H9 (cell line): Measurements from ENCODE around the gene INTS4. TPM values are rescaled to one million over a fixed set of nuclear protein-coding genes. Genes with fewer than 3 reads are reported as not detected.

Source experiments
- DNase-seq: peaks from one replicate; pipeline ENCODE4 v3.0.0-alpha.2; 2017
- H2AFZ ChIP-seq: one replicate; pipeline ENCODE4 v1.6.1; 2013; ENCODE audit warnings: mild to moderate bottlenecking, low read length, control low read depth, moderate library complexity
- H2AK5ac ChIP-seq: 2 replicates; pipeline ENCODE4 v1.6.1; 2013; ENCODE audit warnings: low read length, control low read depth, mixed read lengths; ENCODE audit not compliant: insufficient read length
- H2BK120ac ChIP-seq: one replicate; pipeline ENCODE4 v1.6.1; 2013; ENCODE audit warnings: low read depth, mild to moderate bottlenecking, low read length, control low read depth, inconsistent platforms; ENCODE audit not compliant: poor library complexity, severe bottlenecking
- H2BK12ac ChIP-seq: 2 replicates; pipeline ENCODE4 v1.6.1; 2013; ENCODE audit warnings: low read length, control low read depth, mixed read lengths, low read depth; ENCODE audit not compliant: insufficient read length
- H2BK15ac ChIP-seq: 2 replicates; pipeline ENCODE4 v1.6.1; 2013; ENCODE audit warnings: low read depth, low read length, control low read depth
- H2BK20ac ChIP-seq: one replicate; pipeline ENCODE4 v1.6.1; 2013; ENCODE audit warnings: low read depth, mild to moderate bottlenecking, low read length, control low read depth, inconsistent platforms; ENCODE audit not compliant: poor library complexity, severe bottlenecking
- H2BK5ac ChIP-seq: 2 replicates; pipeline ENCODE4 v1.6.1; 2013; ENCODE audit warnings: low read length, control low read depth, mixed read lengths; ENCODE audit not compliant: insufficient read length
- H3K14ac ChIP-seq: 2 replicates; pipeline ENCODE4 v1.6.1; 2013; ENCODE audit warnings: low read length, control low read depth; ENCODE audit not compliant: insufficient read depth
- H3K18ac ChIP-seq: 2 replicates; pipeline ENCODE4 v1.6.1; 2013; ENCODE audit warnings: low read depth, mild to moderate bottlenecking, mixed read lengths, low read length, control low read depth; ENCODE audit not compliant: insufficient read length
- H3K23ac ChIP-seq: 2 replicates; pipeline ENCODE4 v1.6.1; 2013; ENCODE audit warnings: low read length, control low read depth, mixed read lengths, low read depth; ENCODE audit not compliant: insufficient read length
- H3K23me2 ChIP-seq: 2 replicates; pipeline ENCODE4 v1.6.1; 2013; ENCODE audit warnings: low read depth, mild to moderate bottlenecking, mixed read lengths, low read length, control low read depth; ENCODE audit not compliant: insufficient read length, poor library complexity, severe bottlenecking
- H3K27ac ChIP-seq: 2 replicates; pipeline ENCODE4 v1.5.1; 2013; ENCODE audit warnings: low read length, control low read depth, mixed read lengths, low read depth; ENCODE audit not compliant: insufficient read length
- H3K27me3 ChIP-seq: 2 replicates; pipeline ENCODE4 v1.6.1; 2013; ENCODE audit warnings: low read length, control low read depth, inconsistent platforms; ENCODE audit not compliant: insufficient read depth
- H3K4ac ChIP-seq: 2 replicates; pipeline ENCODE4 v1.6.1; 2013; ENCODE audit warnings: low read depth, mild to moderate bottlenecking, control low read depth, inconsistent platforms, low read length, moderate library complexity
- H3K4me1 ChIP-seq: 2 replicates; pipeline ENCODE4 v1.6.1; 2013; ENCODE audit warnings: low read length, control low read depth, inconsistent platforms; ENCODE audit not compliant: insufficient read depth
- H3K4me2 ChIP-seq: 2 replicates; pipeline ENCODE4 v1.6.1; 2013; ENCODE audit warnings: low read length, control low read depth, mixed read lengths; ENCODE audit not compliant: insufficient read length, insufficient read depth
- H3K56ac ChIP-seq: 2 replicates; pipeline ENCODE4 v1.6.1; 2013; ENCODE audit warnings: low read depth, mild to moderate bottlenecking, mixed read lengths, low read length, control low read depth; ENCODE audit not compliant: insufficient read length
- H3K79me1 ChIP-seq: 2 replicates; pipeline ENCODE4 v1.6.1; 2013; ENCODE audit warnings: low read depth, mild to moderate bottlenecking, moderate library complexity, low read length, control low read depth, inconsistent platforms; ENCODE audit not compliant: insufficient read depth, poor library complexity, severe bottlenecking
- H3K79me2 ChIP-seq: 2 replicates; pipeline ENCODE4 v1.6.1; 2013; ENCODE audit warnings: low read length, control low read depth, inconsistent platforms; ENCODE audit not compliant: insufficient read depth
- H3K9ac ChIP-seq: 2 replicates; pipeline ENCODE4 v1.6.1; 2013; ENCODE audit warnings: low read length, control low read depth, mixed read lengths; ENCODE audit not compliant: insufficient read length; ENCODE audit errors: extremely low read depth
- H3K9me3 ChIP-seq: one replicate; pipeline ENCODE4 v1.6.1; 2013; ENCODE audit warnings: low read depth, low read length, inconsistent platforms; ENCODE audit not compliant: control insufficient read depth
- H3T11ph ChIP-seq: one replicate; pipeline ENCODE4 v1.6.1; 2013; ENCODE audit warnings: mild to moderate bottlenecking, low read length, control low read depth, inconsistent platforms
- H4K20me1 ChIP-seq: one replicate; pipeline ENCODE4 v1.6.1; 2013; ENCODE audit not compliant: control insufficient read depth, insufficient read length, insufficient read depth
- H4K5ac ChIP-seq: 2 replicates; pipeline ENCODE4 v1.6.1; 2013; ENCODE audit warnings: low read depth, mild to moderate bottlenecking, mixed read lengths, low read length, control low read depth; ENCODE audit not compliant: insufficient read length
- H4K8ac ChIP-seq: replicated peaks from 2 replicates; pipeline ENCODE4 v1.6.1; 2013; ENCODE audit warnings: low read length, control low read depth, mixed read lengths, low read depth; ENCODE audit not compliant: insufficient read length
- H4K91ac ChIP-seq: 2 replicates; pipeline ENCODE4 v1.6.1; 2013; ENCODE audit warnings: low read depth, mild to moderate bottlenecking, moderate library complexity, mixed read lengths, low read length, control low read depth; ENCODE audit not compliant: insufficient read length
- H3K27ac Mint-ChIP-seq, 3 experiments: 2 replicates in 2 of 3; 3 replicates in 1 of 3; pipeline ENCODE4 v1.8.0; 2020 to 2021; ENCODE audit warnings: mixed read lengths in 3 of 3, mild to moderate bottlenecking in 1 of 3, moderate library complexity in 1 of 3
- H3K27me3 Mint-ChIP-seq: 2 replicates; pipeline ENCODE4 v1.8.0; 2021; ENCODE audit warnings: low read depth, mild to moderate bottlenecking, moderate library complexity, mixed read lengths
- H3K36me3 Mint-ChIP-seq, 3 experiments: 2 replicates in 2 of 3; 3 replicates in 1 of 3; pipeline ENCODE4 v1.8.0; 2020 to 2021; ENCODE audit warnings: low read depth in 3 of 3, mixed read lengths in 3 of 3; ENCODE audit not compliant: insufficient read depth in 1 of 3
- H3K4me1 Mint-ChIP-seq, 2 experiments: 2 replicates each; pipeline ENCODE4 v1.8.0; 2020; ENCODE audit warnings: mixed read lengths in 2 of 2
- H3K4me3 Mint-ChIP-seq, 2 experiments: 2 replicates in 1 of 2; 3 replicates in 1 of 2; pipeline ENCODE4 v1.8.0; 2020 to 2021; ENCODE audit warnings: mild to moderate bottlenecking in 2 of 2, mixed read lengths in 2 of 2, moderate library complexity in 1 of 2
- H3K9me3 Mint-ChIP-seq, 2 experiments: 2 replicates in 1 of 2; 3 replicates in 1 of 2; pipeline ENCODE4 v1.8.0; 2020; ENCODE audit warnings: mild to moderate bottlenecking in 2 of 2, mixed read lengths in 2 of 2, moderate library complexity in 1 of 2
- WGBS: extraction: QIAGEN DNeasy Blood & Tissue Kit; methylation state at CpG from one replicate; pipeline ENCODE4 v1.1.7; 2013; ENCODE audit warnings: missing lambda C conversion rate, low lambda C conversion rate, mixed read lengths; ENCODE audit not compliant: insufficient read length; ENCODE audit errors: extremely low coverage; 5-methylcytosine and 5-hydroxymethylcytosine counted together
- total RNA-seq: library from RNA; stranded (reverse); gene quantifications from 2 replicates; pipeline ENCODE4 v1.2.1, GENCODE V29; 2021
- TF ChIP-seq, protein P1 (sequence below): fragments of 200-600 bp; sonication (generic); conservative IDR thresholded peaks from 3 replicates; pipeline ENCODE4 v1.8.0; 2021; ENCODE audit warnings: antibody characterized with exemption, mild to moderate bottlenecking

The INTS4 gene
- total RNA-seq, 1 experiment from 2014 or later, result 38.6 TPM

DNA sequence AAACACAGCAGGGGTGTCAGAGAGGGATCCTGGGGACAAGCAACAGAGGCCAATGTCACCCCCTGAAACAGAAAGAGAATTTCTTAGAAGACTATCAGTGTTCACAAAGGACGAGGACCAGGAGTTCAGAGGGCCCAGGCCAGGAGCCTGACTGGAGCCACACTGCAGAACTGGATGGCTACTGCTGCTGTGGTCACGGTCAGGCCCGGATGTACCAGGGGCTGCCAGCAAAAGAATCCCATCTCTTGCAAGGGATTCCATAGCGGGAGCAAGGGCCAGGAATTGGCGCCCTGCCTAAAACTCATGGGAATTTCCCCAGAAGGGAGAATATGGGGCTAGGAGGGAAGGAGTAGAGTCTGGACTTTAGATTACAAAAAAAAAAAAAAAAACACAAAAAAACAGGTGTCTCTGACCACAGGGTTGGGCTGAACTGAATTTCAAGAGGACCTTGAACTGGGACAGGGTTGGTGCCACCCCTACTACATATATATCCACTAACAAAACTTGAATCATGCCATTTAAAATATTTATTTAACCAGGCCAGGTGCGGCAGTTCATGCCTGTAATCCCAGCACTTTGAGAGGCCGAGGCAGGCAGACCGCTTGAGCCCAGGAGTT is 44.3 kb upstream of the INTS4 start:
- H3K27ac Mint-ChIP-seq, result no peak overlapping the region
- H4K20me1 ChIP-seq, result no peaks in the 10 kb centered on the region
- H3K27ac ChIP-seq, result no peak overlapping the region
- H3K9ac ChIP-seq, result no peak overlapping the region
- no peak overlapping the region for H2AK5ac ChIP-seq
- H4K8ac ChIP-seq, result no peak overlapping the region
- H3K9me3 Mint-ChIP-seq, result no peaks in the 10 kb centered on the region; a peak in 1 of 5 replicates
- H4K5ac ChIP-seq, result no peak overlapping the region
- no peak overlapping the region for H3K23ac ChIP-seq
- no peak overlapping the region for H2BK120ac ChIP-seq
- no peak overlapping the region for H3K56ac ChIP-seq
- H2BK15ac ChIP-seq, result no peak overlapping the region
- H2BK12ac ChIP-seq, result no peak overlapping the region
- no peak overlapping the region for H3K4me2 ChIP-seq
- no peaks in the 10 kb centered on the region for H3K36me3 Mint-ChIP-seq
- no peak overlapping the region for H4K91ac ChIP-seq
- H2AFZ ChIP-seq, result no peak overlapping the region
- TF ChIP-seq, protein P1, sequence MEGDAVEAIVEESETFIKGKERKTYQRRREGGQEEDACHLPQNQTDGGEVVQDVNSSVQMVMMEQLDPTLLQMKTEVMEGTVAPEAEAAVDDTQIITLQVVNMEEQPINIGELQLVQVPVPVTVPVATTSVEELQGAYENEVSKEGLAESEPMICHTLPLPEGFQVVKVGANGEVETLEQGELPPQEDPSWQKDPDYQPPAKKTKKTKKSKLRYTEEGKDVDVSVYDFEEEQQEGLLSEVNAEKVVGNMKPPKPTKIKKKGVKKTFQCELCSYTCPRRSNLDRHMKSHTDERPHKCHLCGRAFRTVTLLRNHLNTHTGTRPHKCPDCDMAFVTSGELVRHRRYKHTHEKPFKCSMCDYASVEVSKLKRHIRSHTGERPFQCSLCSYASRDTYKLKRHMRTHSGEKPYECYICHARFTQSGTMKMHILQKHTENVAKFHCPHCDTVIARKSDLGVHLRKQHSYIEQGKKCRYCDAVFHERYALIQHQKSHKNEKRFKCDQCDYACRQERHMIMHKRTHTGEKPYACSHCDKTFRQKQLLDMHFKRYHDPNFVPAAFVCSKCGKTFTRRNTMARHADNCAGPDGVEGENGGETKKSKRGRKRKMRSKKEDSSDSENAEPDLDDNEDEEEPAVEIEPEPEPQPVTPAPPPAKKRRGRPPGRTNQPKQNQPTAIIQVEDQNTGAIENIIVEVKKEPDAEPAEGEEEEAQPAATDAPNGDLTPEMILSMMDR, result no peak
- H3K18ac ChIP-seq, result no peak overlapping the region
- no peak overlapping the region for H2BK5ac ChIP-seq
- no peaks in the 10 kb centered on the region for H3K79me1 ChIP-seq
- no peaks in the 10 kb centered on the region for H3K4me1 ChIP-seq
- no peak for DNase-seq
- no peaks in the 10 kb centered on the region for H3K9me3 ChIP-seq
- no peaks in the 10 kb centered on the region for H3K79me2 ChIP-seq
- no peak overlapping the region for H3K4ac ChIP-seq
- peaks cover 13 to 24% of the 10 kb centered on the region in 2 experiments for H3K4me1 Mint-ChIP-seq
- no CpG with 5 or more reads among the region's 8 CpGs for WGBS
- H3K27me3 Mint-ChIP-seq, result no peaks in the 10 kb centered on the region
- no peaks in the 10 kb centered on the region for H3K27me3 ChIP-seq
- H3T11ph ChIP-seq, result no peak overlapping the region
- peaks cover 2% of the 10 kb centered on the region for H3K23me2 ChIP-seq
- H2BK20ac ChIP-seq, result no peak overlapping the region
- no peak overlapping the region for H3K14ac ChIP-seq
- no peak overlapping the region for H3K4me3 Mint-ChIP-seq
